ENCODE data around the gene TFF3.

TFF3 gene

GRCh38 chr21:42261829-42262200 lies 53.4 kb downstream of the TFF3 start:
- DNase-seq (ENCODE audit: low read depth), result peak; percentile 5
- no peak for TF ChIP-seq CTCF (conservative IDR thresholded peaks at IDR 0.05; ENCODE audit: low read depth, low read length)
- H3K4me3 ChIP-seq (ENCODE audit: low read depth, low read length), result no peak overlapping the region
